NOMO-1 treated with DMSO at 0.1 percent for 48 hours (cell line): ENCODE results near the gene CLOCK.

Experiments
- DNase-seq: peaks from one replicate; lab custom pipeline; 2025; ENCODE audit not compliant: unreplicated experiment; lab: John Stamatoyannopoulos, UW

The CLOCK gene

DNA sequence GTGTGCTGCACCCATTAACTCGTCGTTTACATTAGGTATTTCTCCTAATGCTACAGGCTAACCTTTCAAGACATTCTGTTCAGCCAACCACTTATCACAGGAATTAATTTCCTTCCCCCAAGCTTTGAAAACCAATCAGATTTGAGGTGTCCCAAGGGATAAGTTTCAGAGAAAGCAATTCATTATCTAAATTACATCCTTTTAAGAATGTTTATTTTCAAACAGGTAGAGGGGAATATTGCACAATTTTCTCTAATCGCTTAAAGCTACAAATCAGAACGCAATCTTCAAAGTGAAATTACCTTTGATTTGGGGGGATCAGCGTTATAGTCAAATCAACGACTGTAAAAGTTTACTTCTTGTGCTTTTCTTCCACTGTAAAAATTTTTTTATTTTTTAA is 1.6 kb downstream of the CLOCK start:
- DNase-seq: no peak

DNA sequence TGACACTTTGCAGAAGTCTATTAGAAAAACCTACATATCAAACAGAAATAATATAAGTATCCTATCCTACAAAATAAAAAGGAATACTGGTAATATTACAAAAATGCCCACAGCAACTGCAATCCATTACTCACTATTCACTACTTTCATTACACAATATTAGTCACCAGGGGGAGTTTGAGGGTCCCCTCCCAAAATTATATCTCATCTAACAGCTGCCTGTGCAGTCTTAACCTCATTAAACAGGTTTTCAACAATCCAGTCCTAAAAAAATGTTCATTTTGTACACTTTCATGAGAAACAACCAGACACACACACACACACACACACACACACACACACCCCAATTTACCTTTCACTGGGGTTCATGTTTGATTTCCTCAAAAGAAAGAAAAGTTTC is 2.9 kb downstream of the CLOCK start:
- no peak for DNase-seq

DNA sequence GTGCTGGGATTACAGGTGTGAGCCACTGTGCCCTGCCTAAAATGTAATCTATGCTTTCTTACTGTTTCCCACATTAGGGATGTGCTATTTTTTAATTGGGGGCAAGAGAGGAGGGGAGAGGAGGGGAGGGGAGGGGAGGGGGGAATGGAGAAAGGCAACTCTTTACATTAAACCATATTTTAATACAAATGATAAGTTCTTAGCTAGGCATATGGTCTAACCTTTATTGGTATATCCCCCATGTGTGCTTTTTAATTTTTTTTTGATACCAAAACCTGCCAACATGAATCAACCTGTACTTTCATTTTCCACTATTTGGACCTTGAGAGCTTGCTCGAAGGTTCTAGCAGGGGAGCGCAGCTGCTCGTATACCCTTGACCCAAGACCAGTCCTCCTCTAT is 6.4 kb downstream of the CLOCK start:
- DNase-seq: no peak

DNA sequence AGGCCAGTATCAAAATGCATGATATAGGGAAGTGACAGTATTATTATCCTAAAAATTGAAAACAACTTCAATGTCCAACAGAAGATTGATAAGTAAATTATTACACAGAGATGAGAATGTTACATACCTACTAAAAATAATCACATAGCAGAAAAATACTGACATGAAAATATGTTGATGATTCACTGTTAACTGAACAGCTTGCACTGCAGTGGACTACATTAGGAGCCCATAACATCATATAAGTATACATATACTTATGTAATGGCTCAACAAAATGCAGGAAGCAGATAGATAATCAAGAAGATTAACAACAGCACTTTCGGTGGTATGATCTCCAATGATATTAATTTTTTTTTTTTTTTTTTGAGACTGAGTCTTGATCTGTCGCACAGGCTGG is 7.1 kb downstream of the CLOCK start:
- DNase-seq: no peak

DNA sequence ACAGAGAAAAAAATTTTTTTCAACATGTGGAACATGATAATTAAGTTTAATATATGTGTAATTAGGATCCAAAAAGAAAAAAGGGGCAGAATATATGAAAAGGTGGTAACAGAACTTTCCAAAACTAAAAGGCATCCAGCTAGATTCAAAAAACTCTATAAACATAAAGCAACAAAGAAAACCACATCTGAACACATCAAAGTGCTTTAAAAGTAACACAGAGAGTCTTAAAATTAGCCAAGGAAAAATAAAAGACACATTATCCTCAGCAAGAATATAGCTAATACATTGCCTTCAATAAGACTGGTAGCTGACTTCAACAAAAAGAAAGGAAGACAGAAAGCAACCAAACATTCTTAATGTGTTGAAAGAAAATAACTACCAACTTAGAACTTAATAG is 8.2 kb downstream of the CLOCK start:
- no peak for DNase-seq

DNA sequence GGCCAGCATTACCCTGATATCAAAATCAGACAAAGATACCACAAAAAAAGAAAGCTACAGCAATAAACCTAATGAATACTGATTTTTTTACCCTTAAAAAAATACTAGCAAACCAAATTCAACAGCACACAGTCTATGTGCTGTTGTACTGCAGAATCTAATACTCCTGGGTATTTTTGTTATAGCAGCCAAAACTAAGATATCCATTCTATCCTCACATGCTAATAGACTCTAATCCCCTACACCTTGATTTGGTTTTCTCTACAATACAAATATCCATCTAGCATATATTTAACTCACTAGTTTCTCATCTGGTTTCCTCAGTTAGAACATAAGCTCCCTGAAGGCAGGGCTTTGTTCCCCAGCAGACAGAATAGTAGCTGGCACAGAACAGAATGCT is 12.4 kb downstream of the CLOCK start:
- no peak for DNase-seq

DNA sequence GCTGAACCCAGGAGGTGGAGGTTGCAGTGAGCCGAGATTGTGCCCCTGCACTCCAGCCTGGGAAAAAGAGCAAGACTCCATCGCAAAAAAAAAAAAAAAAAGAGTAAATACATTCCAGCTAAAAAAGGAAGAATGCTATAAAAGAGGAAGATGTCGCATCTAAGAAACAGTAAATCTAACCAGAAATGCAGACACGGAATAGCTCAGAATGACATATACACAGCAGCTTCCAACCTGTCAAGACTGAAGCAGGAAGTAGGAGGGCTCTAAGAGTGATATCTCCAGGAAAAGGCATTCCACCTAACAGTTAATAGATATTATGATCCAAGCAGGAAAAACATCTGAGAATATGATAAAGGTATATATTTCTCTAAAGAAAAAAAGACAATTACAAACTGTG is 16.0 kb downstream of the CLOCK start:
- peak; percentile 31 for DNase-seq

DNA sequence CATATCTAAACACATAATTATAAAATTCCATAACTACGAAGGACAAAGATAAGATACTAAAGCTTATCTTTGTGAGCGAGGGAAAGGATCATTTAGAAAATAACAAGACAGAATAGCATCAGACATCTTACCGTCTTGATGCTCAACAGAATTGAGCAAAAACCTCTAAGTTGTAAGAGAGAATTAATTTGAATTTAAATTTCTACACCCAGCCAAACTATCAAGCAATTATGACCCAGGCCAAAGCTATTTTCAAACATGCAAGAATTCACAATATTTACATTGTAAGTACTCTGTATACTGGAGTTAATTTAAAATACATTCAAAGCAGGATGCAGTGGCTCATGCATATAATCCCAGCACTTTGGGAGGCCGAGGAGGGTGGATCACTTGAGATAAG is 16.5 kb downstream of the CLOCK start:
- no peak for DNase-seq

DNA sequence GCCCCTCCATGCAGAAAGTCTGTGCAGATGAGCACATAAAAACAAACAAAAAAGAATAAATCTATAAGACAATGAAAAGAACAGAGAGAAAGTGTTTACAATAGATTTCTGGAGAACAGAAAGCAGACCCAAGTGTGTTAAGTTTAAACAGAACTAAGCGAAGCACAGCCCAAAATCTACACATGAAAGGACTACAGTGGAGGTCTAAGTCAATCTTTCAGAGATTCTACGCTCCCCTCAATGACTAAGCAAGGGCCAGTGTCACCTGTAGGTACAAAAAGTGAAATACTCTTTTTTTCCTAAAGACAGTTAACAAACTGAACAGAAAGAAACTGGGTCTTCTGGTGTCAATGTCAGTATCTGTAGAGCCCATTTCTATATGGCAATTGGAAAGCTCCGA is 18.2 kb downstream of the CLOCK start:
- DNase-seq: no peak

DNA sequence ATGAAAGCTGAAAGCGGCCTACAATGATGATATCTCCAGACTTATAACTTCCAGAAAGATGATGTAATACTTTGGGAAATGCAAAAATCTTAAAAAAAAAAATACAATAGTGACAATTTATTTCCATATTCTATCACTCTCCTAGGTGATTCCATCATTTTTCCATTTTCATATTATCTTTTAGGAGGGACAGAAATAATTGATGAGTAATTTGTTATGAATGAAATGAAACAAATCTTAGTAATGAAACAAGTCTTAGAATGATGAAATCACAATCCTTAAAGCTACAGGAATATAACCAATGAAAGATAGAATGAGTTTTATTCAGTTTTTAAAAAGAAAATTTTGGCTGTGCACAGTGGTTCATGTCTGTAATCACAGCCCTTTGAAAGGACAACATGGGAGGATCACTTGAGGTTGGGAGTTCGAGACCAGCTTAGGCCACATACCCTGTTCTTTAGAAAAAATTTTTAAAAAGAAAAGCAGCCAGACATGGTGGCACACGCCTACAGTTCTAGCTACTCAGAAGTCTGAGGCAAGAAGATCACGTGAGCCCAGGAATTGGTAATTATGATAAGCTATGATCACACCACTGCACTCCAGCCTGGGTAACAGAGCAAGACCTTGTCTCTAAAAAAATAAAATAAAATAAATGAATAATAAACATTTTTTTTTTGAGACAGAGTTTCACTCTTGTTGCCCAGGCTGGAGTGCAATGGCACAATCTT is 21.7 kb downstream of the CLOCK start:
- DNase-seq: no peak

DNA sequence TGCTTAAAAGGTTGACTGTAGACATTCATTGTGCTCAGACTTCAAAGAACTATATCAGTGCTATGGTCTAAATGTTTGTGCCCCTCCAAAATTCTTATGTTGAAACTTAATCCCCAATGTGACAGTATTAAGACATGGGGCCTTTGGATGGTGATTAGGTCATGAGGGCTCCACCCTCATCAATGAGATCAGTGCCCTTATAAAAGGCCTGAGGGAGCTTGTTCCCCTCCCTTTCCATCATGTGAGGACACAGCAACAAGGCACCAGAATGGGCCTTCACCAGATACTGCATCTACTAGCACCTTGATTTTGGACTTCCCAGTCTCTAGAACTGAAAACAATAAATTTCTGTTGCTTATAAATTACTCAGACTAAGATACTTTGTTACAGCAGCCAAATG is 28.3 kb downstream of the CLOCK start:
- no peak for DNase-seq

DNA sequence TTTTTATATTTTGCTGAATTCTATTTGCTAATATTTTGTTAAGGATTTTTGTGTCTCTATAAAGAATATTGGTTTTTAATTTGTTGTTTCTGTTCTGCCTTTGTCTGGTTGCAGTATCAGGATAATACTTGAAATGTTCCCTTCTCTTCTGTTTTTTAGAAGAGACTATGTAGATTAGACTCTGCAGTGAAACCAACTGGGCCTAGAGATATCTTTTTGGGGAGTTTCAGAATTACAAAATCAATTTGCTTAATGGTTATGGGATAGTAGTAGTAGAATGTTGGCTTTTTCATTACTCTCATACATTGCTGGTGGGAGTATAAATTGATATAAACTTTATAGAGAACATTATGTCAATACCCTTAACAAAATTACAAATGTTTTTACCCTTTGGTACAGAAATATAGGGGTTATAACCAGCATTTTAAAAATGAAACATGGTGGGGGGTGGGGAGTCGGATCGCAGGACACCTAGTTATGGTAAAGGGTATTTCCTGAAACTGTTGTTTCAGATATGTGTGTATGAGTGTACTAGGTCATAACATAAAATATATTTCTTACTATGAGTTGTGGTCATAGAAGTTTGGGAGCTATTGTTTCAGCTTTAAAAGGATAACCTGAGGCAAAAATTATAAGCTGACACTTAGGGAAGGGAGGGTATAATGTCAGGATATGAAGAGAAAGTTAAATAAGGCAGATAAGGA is 29.0 kb downstream of the CLOCK start:
- DNase-seq: no peak

DNA sequence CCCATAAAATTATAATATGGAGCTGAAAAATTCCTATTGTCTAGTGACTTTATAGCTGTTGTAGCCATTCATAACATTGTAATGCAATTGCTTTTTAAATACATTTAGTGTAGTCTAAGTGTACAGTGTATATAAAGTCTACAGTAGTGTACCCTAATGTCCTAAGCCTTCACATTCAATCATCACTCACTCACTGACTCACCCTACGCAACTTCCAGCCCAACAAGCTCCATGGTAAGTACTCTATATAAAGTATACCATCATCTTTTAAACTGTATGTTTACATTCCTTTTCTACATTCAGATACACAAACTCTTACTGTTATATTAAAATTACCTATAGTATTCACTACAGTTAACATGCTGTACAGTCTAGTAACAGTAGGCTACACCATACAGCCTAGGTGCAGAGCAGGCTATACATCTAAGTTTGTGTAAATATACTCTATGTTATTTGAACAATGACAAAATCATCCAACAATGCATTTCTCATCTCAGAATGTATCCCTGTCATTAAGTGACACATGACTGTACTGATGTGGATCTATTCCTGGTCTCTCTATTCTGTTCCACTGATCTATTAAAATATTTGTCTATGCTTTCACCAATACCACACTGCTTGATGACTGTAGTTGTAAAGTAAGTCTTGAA is 33.7 kb downstream of the CLOCK start:
- DNase-seq: no peak

DNA sequence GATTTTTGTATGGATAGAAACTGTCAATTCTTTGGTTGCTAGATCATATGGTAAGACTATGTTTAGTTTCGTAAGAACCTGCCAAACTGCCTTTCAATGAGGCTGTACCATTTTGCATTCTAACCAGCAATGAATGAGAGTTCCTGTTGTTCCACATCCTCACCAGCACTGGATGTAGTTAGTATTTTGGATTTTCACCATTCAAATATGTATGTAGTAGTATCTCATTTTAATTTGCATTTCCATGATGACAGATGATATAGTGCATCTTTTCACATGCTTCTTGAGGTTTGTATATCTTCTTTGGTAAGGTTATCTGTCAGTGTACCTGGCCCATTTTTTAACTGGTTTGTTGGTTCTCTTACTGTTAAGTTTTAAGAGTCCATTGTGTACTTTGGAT is 34.6 kb downstream of the CLOCK start:
- no peak for DNase-seq

DNA sequence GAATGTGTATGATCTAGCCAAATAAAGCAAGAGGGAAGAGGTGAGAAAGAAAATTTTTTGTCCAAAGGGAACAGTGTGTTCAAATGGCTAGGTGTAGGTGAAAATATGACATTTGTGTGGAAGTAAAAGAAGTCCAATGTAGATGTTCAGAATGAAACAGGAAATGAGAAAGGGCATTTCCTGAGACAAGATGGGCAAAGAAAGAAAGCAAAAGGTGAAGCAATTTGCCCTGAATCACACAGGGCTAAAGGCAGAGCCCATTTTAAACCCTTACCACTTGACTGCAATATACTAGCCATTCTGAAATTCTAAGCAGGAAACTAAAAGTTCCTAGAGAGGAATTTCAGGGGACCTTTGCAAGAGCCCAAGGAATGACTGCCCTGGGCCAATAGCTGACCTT is 36.0 kb downstream of the CLOCK start:
- no peak for DNase-seq

DNA sequence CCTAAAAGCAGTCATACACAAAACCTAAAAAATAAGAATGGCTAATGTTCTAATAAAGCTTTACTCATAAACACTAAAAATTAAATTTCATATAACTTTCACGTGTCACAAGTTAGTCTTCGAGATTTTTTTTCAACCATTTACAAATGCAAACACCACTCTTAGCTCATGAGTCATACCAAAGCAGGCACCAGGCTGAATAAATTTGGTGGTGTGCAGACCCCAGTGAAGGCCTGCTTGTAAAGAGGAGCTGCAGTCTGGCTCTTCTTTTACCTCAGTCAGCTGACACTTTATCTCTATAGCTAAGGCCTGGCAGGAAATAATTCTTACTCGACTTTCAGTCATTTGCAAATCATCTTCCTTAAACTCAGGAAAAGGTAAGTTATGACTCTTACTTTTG is 37.4 kb downstream of the CLOCK start:
- DNase-seq: no peak

DNA sequence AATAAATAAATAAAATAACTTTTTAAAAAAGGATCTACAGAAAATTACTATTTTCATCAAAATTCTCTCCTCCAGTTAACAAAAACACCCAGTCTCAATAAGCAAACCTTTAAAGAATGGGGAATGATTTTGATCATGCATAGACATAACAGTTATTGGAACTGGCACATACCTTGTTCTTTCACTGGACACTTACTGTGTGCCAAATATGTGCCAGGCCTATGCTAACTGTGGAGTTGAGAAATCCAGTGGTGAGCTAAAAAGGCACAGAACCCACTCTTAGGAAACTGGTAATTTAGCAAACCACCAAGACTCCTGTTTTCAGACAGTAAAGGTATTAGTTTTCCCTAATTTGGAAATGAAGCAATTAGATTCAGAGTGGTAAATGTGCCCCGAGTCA is 39.1 kb downstream of the CLOCK start:
- DNase-seq: no peak

DNA sequence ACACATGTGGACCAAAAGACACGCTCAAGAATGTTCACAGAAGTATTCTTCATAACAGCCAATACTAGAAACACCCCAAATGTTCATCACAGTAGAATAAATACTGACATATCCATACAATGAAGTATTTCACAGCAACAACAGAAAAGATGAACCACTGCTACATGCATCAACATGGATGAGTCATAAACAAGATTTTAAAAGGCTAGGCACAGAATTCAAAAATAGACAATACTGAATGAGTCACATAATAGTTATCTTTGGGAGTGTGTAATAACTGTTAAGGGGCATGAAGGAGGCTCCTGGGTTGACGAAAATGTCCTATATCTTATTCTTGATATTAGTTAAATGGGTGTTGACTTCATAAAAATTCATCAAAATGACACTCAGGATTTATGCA is 43.5 kb downstream of the CLOCK start:
- peak; percentile 12 for DNase-seq

DNA sequence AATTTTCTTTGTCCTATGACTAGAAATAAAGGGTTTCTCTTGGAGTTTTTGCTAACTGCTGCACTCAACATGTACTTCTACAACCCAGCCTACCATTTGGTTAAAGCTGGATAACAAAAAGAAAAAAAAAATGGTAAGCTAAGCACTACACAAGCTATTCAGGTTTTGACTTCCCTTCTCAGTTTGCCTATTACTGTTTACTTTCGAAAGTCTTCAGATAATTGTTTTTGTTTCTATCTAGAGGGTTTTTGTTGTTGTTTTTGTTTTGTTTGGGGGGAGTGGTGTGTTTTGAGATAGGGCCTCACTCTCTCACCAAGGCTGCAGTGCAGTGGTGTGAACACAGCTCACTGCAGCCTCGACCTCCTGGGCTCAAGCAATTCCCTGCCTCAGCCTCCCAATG is 46.6 kb downstream of the CLOCK start:
- no peak for DNase-seq

DNA sequence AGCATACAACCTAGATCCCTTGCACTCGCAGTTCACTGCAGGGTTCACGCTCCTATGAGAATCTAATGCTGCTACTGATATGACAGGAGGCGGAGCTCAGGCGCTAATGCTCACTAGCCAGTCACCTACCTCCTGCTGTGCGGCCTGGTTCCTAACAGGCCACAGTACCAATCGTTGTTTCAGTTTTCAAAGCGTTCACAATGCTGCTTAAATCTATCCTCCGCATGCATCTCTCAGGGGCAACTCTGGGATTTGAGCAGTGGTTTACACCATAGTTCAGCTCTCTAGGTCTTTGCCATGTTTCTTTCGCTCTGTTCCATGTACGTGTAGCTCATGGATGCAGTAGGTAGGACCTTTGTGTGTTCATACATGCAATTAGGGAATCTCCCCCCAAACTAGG is 47.2 kb downstream of the CLOCK start:
- no peak for DNase-seq

DNA sequence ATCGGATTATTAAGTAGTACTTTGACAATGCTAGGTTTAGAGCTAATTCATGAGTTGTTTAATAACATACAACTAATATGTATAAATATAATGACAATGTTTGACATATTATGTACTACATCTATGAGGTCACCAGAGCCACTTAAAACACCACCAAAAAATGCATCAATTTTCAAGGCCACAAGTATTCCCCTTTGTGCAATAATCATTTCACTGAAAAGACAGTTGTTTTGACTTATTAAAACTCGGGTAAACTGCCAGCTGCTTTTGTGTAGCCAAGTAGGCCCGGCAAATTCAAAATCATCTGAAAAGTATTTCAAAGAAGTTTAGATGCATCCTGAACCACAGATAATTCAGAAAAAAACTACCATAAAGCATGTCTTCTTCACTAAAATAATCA is 48.7 kb downstream of the CLOCK start:
- no peak for DNase-seq

DNA sequence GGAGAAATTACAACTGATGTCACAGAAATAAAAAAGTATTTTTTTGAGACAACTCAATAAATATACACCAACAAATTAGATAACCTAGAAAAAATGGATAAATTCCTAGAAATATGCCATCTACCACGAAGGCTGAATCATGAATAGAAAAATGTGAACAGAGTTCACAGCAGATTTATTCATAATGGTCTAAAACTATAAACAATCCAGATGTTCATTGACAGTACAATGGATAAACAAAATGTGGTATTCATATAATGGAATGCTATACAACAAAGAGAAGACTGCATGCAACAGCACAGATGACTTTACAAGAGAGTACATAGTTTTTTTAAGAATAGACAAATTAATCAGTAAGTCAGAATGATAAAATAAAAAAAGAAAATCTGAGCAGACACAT is 55.2 kb downstream of the CLOCK start:
- no peak for DNase-seq

DNA sequence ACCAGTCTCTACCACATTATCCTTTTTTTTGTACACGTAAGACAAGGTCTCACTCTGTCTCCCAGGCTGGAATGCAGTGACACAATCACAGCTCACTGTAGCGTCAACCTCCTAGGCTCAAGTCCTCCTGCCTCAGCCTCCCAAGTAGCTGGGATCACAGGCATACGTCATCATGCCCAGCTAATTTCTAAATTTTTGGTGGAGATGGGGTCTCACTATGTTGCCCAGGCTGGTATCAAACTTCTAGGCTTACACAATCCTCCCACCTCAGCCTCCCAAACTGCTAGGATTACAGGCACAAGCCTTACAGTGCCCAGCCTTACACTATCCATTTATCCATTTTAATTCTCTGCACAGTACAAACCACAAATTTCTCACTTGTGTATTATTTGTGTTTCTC is 58.0 kb downstream of the CLOCK start:
- no peak for DNase-seq
